Astrocyte (in vitro differentiated cells and primary cell): ENCODE measurements around the gene BICD1. TPM values are rescaled to one million over a fixed set of nuclear protein-coding genes. Genes with fewer than 3 reads are reported as not detected.
A peak's percentile ranks its signal among the peaks of the same experiment; 100 is the strongest.

ENCODE experiments used
- DNase-seq: peaks from one replicate; pipeline ENCODE4 v3.0.0-alpha.2; 2010; ENCODE audit warnings: low read depth
- FAIRE-seq: peaks from 2 replicates; lab custom pipeline; 2011; peaks lifted over from hg19 to GRCh38; lab: Jason Lieb, UNC
- H2AFZ ChIP-seq: 2 replicates; pipeline ENCODE4 v1.6.0; 2012; ENCODE audit warnings: low read depth, low read length, inconsistent platforms
- H3K27ac ChIP-seq: 2 replicates; pipeline ENCODE4 v1.5.1; 2011; ENCODE audit warnings: low read depth, low read length, inconsistent platforms
- H3K27me3 ChIP-seq: 2 replicates; pipeline ENCODE4 v1.6.0; 2011; ENCODE audit warnings: low read length, inconsistent platforms; ENCODE audit not compliant: insufficient read depth
- H3K36me3 ChIP-seq: 2 replicates; pipeline ENCODE4 v1.5.1; 2011; ENCODE audit warnings: low read length, inconsistent platforms; ENCODE audit not compliant: insufficient read depth
- H3K4me1 ChIP-seq: 2 replicates; pipeline ENCODE4 v1.5.1; 2011; ENCODE audit warnings: low read length, inconsistent platforms; ENCODE audit not compliant: insufficient read depth
- H3K4me2 ChIP-seq: 2 replicates; pipeline ENCODE4 v1.6.0; 2012; ENCODE audit warnings: low read length, inconsistent platforms
- H3K4me3 ChIP-seq: 2 replicates; pipeline ENCODE4 v1.5.1; 2011; ENCODE audit warnings: low read depth, mild to moderate bottlenecking, low read length, inconsistent platforms; ENCODE audit not compliant: insufficient read depth
- H3K79me2 ChIP-seq: 2 replicates; pipeline ENCODE4 v1.6.0; 2012; ENCODE audit warnings: mild to moderate bottlenecking, low read length, inconsistent platforms; ENCODE audit not compliant: insufficient read depth
- H3K9ac ChIP-seq: 2 replicates; pipeline ENCODE4 v1.6.0; 2012; ENCODE audit warnings: mild to moderate bottlenecking, low read length, inconsistent platforms
- H3K9me3 ChIP-seq: 2 replicates; pipeline ENCODE4 v1.5.1; 2012; ENCODE audit warnings: low read depth, mild to moderate bottlenecking, low read length, inconsistent platforms; ENCODE audit not compliant: insufficient read depth
- H4K20me1 ChIP-seq: 2 replicates; pipeline ENCODE4 v1.6.0; 2012; ENCODE audit warnings: low read length, inconsistent platforms; ENCODE audit not compliant: insufficient read depth
- H3K27ac Mint-ChIP-seq: one replicate; pipeline ENCODE4 v1.8.0; 2021; ENCODE audit warnings: mild to moderate bottlenecking, mixed read lengths; ENCODE audit not compliant: unreplicated experiment
- H3K27me3 Mint-ChIP-seq: one replicate; pipeline ENCODE4 v1.8.0; 2021; ENCODE audit warnings: low read depth, mixed read lengths; ENCODE audit not compliant: unreplicated experiment
- H3K36me3 Mint-ChIP-seq: one replicate; pipeline ENCODE4 v1.8.0; 2021; ENCODE audit warnings: low read depth, mixed read lengths; ENCODE audit not compliant: unreplicated experiment
- H3K4me1 Mint-ChIP-seq: one replicate; pipeline ENCODE4 v1.8.0; 2021; ENCODE audit warnings: low read depth, mixed read lengths; ENCODE audit not compliant: unreplicated experiment
- H3K4me3 Mint-ChIP-seq: one replicate; pipeline ENCODE4 v1.8.0; 2021; ENCODE audit warnings: mild to moderate bottlenecking, moderate library complexity, mixed read lengths; ENCODE audit not compliant: unreplicated experiment
- H3K9me3 Mint-ChIP-seq: one replicate; pipeline ENCODE4 v1.8.0; 2021; ENCODE audit warnings: mild to moderate bottlenecking, mixed read lengths; ENCODE audit not compliant: unreplicated experiment
- EZH2 ChIP-seq: IDR thresholded peaks from 2 replicates; pipeline ENCODE4 v1.6.1; 2012; ENCODE audit warnings: mild to moderate bottlenecking, low read length, inconsistent platforms; ENCODE audit not compliant: insufficient read depth
- total RNA-seq: library from RNA; stranded (reverse); gene quantifications from 2 replicates; pipeline ENCODE4 v1.2.1, GENCODE V29; 2021
- TF ChIP-seq, protein P1 (sequence below): IDR thresholded peaks from 2 replicates; pipeline ENCODE4 v1.5.1; 2011; ENCODE audit warnings: low read depth, mild to moderate bottlenecking, inconsistent platforms, low read length, moderate library complexity; ENCODE audit not compliant: insufficient read depth

Gene BICD1
- total RNA-seq, 1 donor from 2014 or later = 28.7 TPM

DNA sequence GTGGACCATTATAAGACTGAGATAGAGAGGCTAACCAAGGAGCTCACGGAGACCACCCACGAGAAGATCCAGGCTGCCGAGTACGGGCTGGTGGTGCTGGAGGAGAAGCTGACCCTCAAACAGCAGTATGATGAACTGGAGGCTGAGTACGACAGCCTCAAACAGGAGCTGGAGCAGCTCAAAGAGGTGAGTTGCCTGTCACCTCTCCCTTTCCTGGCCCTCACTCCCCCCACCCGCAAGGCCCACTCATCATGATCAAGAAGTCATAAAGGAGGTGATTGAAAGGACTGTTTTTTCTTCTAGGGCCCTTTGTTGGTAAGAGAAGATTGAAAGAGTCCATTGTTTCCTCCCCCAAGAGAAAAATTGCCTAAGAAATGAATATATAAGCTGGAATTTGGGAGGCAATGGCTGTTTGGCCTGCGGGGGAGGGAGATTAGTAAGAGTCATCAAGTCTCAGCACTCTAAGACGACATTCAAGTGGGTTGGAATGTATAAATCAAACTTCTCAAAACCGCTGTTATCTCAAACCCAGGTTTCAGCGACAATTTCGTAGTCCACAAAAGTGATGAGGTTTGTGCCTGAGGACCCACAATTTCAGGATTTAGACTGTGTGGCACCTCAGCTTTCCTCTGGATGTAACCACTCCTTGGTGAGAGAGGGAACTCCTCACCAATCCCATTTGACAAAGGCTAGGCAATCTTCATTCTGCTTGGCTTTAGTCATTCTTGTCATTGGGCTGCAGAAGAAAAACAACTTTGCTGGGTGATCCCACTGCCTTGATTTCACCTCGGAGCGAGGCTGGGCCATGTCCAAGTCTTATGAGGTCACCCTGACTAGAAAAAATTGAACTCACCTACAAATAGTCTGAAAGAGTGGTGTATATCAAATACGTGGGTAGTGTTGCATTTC is 966 bp downstream of the BICD1 start:
- Histone ChIP-seq H3K4me2 (peak overlapping the region; percentile 93), H3K27ac (peak overlapping the region; percentile 96), H3K9me3 (no peaks in the 10 kb centered on the region), H3K4me3 (peak overlapping the region; percentile 81), H3K36me3 (no peaks in the 10 kb centered on the region), H3K4me1 (peaks cover 9% of the 10 kb centered on the region), H3K9ac (peak overlapping the region; percentile 97), H3K79me2 (peaks cover 53% of the 10 kb centered on the region), H2AFZ (peak overlapping the region; percentile 39), H3K27me3 (no peaks in the 10 kb centered on the region), H4K20me1 (peaks cover 12% of the 10 kb centered on the region)
- no peaks in the 10 kb centered on the region for H3K27me3 Mint-ChIP-seq
- H3K27ac Mint-ChIP-seq = peak overlapping the region; percentile 94
- no peaks in the 10 kb centered on the region for H3K9me3 Mint-ChIP-seq
- peak overlapping the region; percentile 96 for H3K4me3 Mint-ChIP-seq
- DNase-seq = peak; percentile 84
- FAIRE-seq = peak; percentile 77
- H3K36me3 Mint-ChIP-seq = no peaks in the 10 kb centered on the region
- H3K4me1 Mint-ChIP-seq = peaks cover 6% of the 10 kb centered on the region
- TF ChIP-seq, protein P1, sequence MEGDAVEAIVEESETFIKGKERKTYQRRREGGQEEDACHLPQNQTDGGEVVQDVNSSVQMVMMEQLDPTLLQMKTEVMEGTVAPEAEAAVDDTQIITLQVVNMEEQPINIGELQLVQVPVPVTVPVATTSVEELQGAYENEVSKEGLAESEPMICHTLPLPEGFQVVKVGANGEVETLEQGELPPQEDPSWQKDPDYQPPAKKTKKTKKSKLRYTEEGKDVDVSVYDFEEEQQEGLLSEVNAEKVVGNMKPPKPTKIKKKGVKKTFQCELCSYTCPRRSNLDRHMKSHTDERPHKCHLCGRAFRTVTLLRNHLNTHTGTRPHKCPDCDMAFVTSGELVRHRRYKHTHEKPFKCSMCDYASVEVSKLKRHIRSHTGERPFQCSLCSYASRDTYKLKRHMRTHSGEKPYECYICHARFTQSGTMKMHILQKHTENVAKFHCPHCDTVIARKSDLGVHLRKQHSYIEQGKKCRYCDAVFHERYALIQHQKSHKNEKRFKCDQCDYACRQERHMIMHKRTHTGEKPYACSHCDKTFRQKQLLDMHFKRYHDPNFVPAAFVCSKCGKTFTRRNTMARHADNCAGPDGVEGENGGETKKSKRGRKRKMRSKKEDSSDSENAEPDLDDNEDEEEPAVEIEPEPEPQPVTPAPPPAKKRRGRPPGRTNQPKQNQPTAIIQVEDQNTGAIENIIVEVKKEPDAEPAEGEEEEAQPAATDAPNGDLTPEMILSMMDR = no peak
- TF ChIP-seq EZH2 = no peak

DNA sequence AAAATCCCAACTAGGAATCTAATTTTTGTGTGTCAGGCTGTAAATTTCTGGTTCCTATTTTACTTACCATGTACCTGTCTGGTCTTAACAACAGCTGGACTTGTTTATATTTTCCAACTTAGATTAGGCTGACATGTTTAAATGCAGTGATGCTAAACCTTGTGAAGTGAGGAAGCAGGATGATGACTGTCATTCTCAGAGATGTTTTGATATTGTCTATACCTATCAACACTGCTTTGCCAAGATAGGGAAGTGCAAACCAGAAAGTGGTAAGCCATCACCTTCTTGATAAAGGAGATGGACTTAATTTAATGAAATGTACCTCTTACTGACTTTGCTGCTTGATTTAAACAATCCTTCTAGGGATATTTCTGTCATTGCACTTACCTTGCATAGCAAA is 2.1 kb downstream of the BICD1 start:
- peaks cover 6% of the 10 kb centered on the region for H3K4me1 Mint-ChIP-seq
- Histone ChIP-seq H3K4me2 (peak overlapping the region; percentile 93), H3K36me3 (no peaks in the 10 kb centered on the region), H3K27me3 (no peaks in the 10 kb centered on the region), H3K27ac (peak overlapping the region; percentile 96), H3K9ac (peak overlapping the region; percentile 97), H3K4me3 (peak overlapping the region; percentile 81), H2AFZ (no peak overlapping the region), H3K79me2 (peaks cover 64% of the 10 kb centered on the region), H3K9me3 (no peaks in the 10 kb centered on the region), H4K20me1 (peaks cover 16% of the 10 kb centered on the region), H3K4me1 (peaks cover 9% of the 10 kb centered on the region)
- no peaks in the 10 kb centered on the region for H3K36me3 Mint-ChIP-seq
- DNase-seq (no peak), FAIRE-seq (no peak)
- H3K27me3 Mint-ChIP-seq = no peaks in the 10 kb centered on the region
- no peak for TF ChIP-seq EZH2
- TF ChIP-seq, protein P1 = no peak
- no peak overlapping the region for H3K27ac Mint-ChIP-seq
- no peaks in the 10 kb centered on the region for H3K9me3 Mint-ChIP-seq
- H3K4me3 Mint-ChIP-seq = peak overlapping the region; percentile 96

- no peaks in the 10 kb centered on the region for H3K9me3 ChIP-seq
- H4K20me1 ChIP-seq = peaks cover 16% of the 10 kb centered on the region
- H3K27me3 ChIP-seq = no peaks in the 10 kb centered on the region
- H3K4me1 Mint-ChIP-seq = peaks cover 10% of the 10 kb centered on the region
- H3K9me3 Mint-ChIP-seq = no peaks in the 10 kb centered on the region
- H3K4me2 ChIP-seq = peak overlapping the region; percentile 69
- no peak overlapping the region for H3K27ac ChIP-seq
- H3K36me3 Mint-ChIP-seq = no peaks in the 10 kb centered on the region
- no peak for TF ChIP-seq EZH2
- TF ChIP-seq, protein P1 = no peak
- H3K27me3 Mint-ChIP-seq = no peaks in the 10 kb centered on the region
- H3K36me3 ChIP-seq = no peaks in the 10 kb centered on the region
- no peak overlapping the region for H3K9ac ChIP-seq
- DNase-seq = no peak
- no peak overlapping the region for H2AFZ ChIP-seq
- no peak overlapping the region for H3K27ac Mint-ChIP-seq
- H3K4me1 ChIP-seq = peaks cover 17% of the 10 kb centered on the region
- H3K4me3 ChIP-seq = peak overlapping the region; percentile 27
- peaks cover 74% of the 10 kb centered on the region for H3K79me2 ChIP-seq
- H3K4me3 Mint-ChIP-seq = no peak overlapping the region
- FAIRE-seq = no peak
Observed at GRCh38 chr12:32110417-32110816, 3.8 kb downstream of the BICD1 start.
